ENCODE results near the gene SRA1.
"Not testable (repeated sequence)": the region's sequence is repeated elsewhere in the genome, so short reads cannot be mapped to it uniquely, and the experiment has no call there.

SRA1 gene

GRCh38 chr5:140557136-140557805 lies at the start of gene SRA1:
SRA1 (minus strand) TSS chr5:140557473; CDS start chr5:140557452, 21 bp downstream.
- Mint-ChIP-seq H3K4me3 (peak within 1 kb of the TSS; percentile 93), H3K27ac (peak within 1 kb of the TSS; percentile 83), H3K36me3 (ENCODE audit: low read depth) (peaks cover 32% of the 10 kb centered on the region), H3K4me1 (peaks cover 49% of the 10 kb centered on the region), H3K27me3 (no peaks in the 10 kb centered on the region), H3K9me3 (no peaks in the 10 kb centered on the region)
- DNase-seq (peak; percentile 93), ATAC-seq (peak; percentile 88)

GRCh38 chr5:140607031-140607430 lies 49.8 kb upstream of the SRA1 start:
- Mint-ChIP-seq H3K27me3 (peaks cover 3% of the 10 kb centered on the region), H3K4me3 (no peak overlapping the region), H3K27ac (no peak overlapping the region), H3K36me3 (ENCODE audit: low read depth) (no peaks in the 10 kb centered on the region), H3K9me3 (no peaks in the 10 kb centered on the region), H3K4me1 (peaks cover 6% of the 10 kb centered on the region)
- DNase-seq (no peak), ATAC-seq (peak; percentile 10)

GRCh38 chr5:140605879-140606278 lies 48.6 kb upstream of the SRA1 start:
- Mint-ChIP-seq H3K27me3 (no peaks in the 10 kb centered on the region), H3K4me3 (no peak overlapping the region), H3K9me3 (no peaks in the 10 kb centered on the region), H3K27ac (no peak overlapping the region), H3K4me1 (no peaks in the 10 kb centered on the region), H3K36me3 (ENCODE audit: low read depth) (no peaks in the 10 kb centered on the region)
- ATAC-seq (no peak), DNase-seq (no peak)

- no peak overlapping the region for H3K4me3 Mint-ChIP-seq
- H3K27ac Mint-ChIP-seq = no peak overlapping the region
- no peaks in the 10 kb centered on the region for H3K36me3 Mint-ChIP-seq (ENCODE audit: low read depth)
- no peak for DNase-seq
- ATAC-seq = no peak
- H3K9me3 Mint-ChIP-seq = no peaks in the 10 kb centered on the region
- H3K4me1 Mint-ChIP-seq = no peaks in the 10 kb centered on the region
- H3K27me3 Mint-ChIP-seq = no peaks in the 10 kb centered on the region
Measured at GRCh38 chr5:140603734-140604133, 46.5 kb upstream of the SRA1 start.

GRCh38 chr5:140603446-140603698 lies 46.1 kb upstream of the SRA1 start:
- H3K27me3 Mint-ChIP-seq; H3K9me3 Mint-ChIP-seq; H3K4me1 Mint-ChIP-seq; H3K27ac Mint-ChIP-seq; H3K36me3 Mint-ChIP-seq (ENCODE audit: low read depth); H3K4me3 Mint-ChIP-seq; DNase-seq; ATAC-seq: not testable (repeated sequence)

GRCh38 chr5:140602147-140602546 lies 44.9 kb upstream of the SRA1 start:
- no peaks in the 10 kb centered on the region for H3K9me3 Mint-ChIP-seq
- no peaks in the 10 kb centered on the region for H3K27me3 Mint-ChIP-seq
- H3K36me3 Mint-ChIP-seq (ENCODE audit: low read depth) = no peaks in the 10 kb centered on the region
- no peaks in the 10 kb centered on the region for H3K4me1 Mint-ChIP-seq
- no peak overlapping the region for H3K4me3 Mint-ChIP-seq
- H3K27ac Mint-ChIP-seq = no peak overlapping the region
- DNase-seq (no peak), ATAC-seq (no peak)

GRCh38 chr5:140600096-140600495 lies 42.8 kb upstream of the SRA1 start:
- DNase-seq (no peak), ATAC-seq (no peak)
- H3K4me3 Mint-ChIP-seq = no peak overlapping the region
- no peak overlapping the region for H3K27ac Mint-ChIP-seq
- no peaks in the 10 kb centered on the region for H3K27me3 Mint-ChIP-seq
- H3K4me1 Mint-ChIP-seq = peaks cover 6% of the 10 kb centered on the region
- H3K9me3 Mint-ChIP-seq = no peaks in the 10 kb centered on the region
- no peaks in the 10 kb centered on the region for H3K36me3 Mint-ChIP-seq (ENCODE audit: low read depth)

GRCh38 chr5:140598836-140599235 lies 41.6 kb upstream of the SRA1 start:
- H3K36me3 Mint-ChIP-seq (ENCODE audit: low read depth) = no peaks in the 10 kb centered on the region
- H3K4me3 Mint-ChIP-seq = no peak overlapping the region
- DNase-seq (no peak), ATAC-seq (no peak)
- H3K9me3 Mint-ChIP-seq = no peaks in the 10 kb centered on the region
- no peak overlapping the region for H3K27ac Mint-ChIP-seq
- peaks cover 6% of the 10 kb centered on the region for H3K4me1 Mint-ChIP-seq
- no peaks in the 10 kb centered on the region for H3K27me3 Mint-ChIP-seq

GRCh38 chr5:140596321-140596741 lies 39.1 kb upstream of the SRA1 start:
- H3K36me3 Mint-ChIP-seq (ENCODE audit: low read depth) = no peaks in the 10 kb centered on the region
- ATAC-seq (no peak), DNase-seq (no peak)
- no peak overlapping the region for H3K4me3 Mint-ChIP-seq
- H3K9me3 Mint-ChIP-seq = no peaks in the 10 kb centered on the region
- peaks cover 6% of the 10 kb centered on the region for H3K4me1 Mint-ChIP-seq
- no peak overlapping the region for H3K27ac Mint-ChIP-seq
- no peaks in the 10 kb centered on the region for H3K27me3 Mint-ChIP-seq

- ATAC-seq = peak; percentile 40
- H3K27me3 Mint-ChIP-seq = no peaks in the 10 kb centered on the region
- peaks cover 6% of the 10 kb centered on the region for H3K4me1 Mint-ChIP-seq
- no peaks in the 10 kb centered on the region for H3K36me3 Mint-ChIP-seq (ENCODE audit: low read depth)
- DNase-seq = no peak
- H3K27ac Mint-ChIP-seq = no peak overlapping the region
- H3K4me3 Mint-ChIP-seq = no peak overlapping the region
- H3K9me3 Mint-ChIP-seq = no peaks in the 10 kb centered on the region
Measured at GRCh38 chr5:140595538-140596300, 38.4 kb upstream of the SRA1 start.

- Mint-ChIP-seq H3K36me3 (ENCODE audit: low read depth) (no peaks in the 10 kb centered on the region), H3K9me3 (no peaks in the 10 kb centered on the region), H3K27me3 (no peaks in the 10 kb centered on the region), H3K27ac (no peak overlapping the region), H3K4me1 (peaks cover 6% of the 10 kb centered on the region), H3K4me3 (no peak overlapping the region)
- ATAC-seq (no peak), DNase-seq (no peak)
Measured at GRCh38 chr5:140594169-140594568, 36.9 kb upstream of the SRA1 start.

- H3K27me3 Mint-ChIP-seq; DNase-seq; ATAC-seq; H3K36me3 Mint-ChIP-seq (ENCODE audit: low read depth); H3K9me3 Mint-ChIP-seq; H3K4me3 Mint-ChIP-seq; H3K27ac Mint-ChIP-seq; H3K4me1 Mint-ChIP-seq: not testable (repeated sequence)
Measured at GRCh38 chr5:140593070-140593469, 35.8 kb upstream of the SRA1 start.

- no peaks in the 10 kb centered on the region for H3K36me3 Mint-ChIP-seq (ENCODE audit: low read depth)
- H3K27me3 Mint-ChIP-seq = no peaks in the 10 kb centered on the region
- ATAC-seq = no peak
- no peak overlapping the region for H3K4me3 Mint-ChIP-seq
- H3K27ac Mint-ChIP-seq = no peak overlapping the region
- no peaks in the 10 kb centered on the region for H3K9me3 Mint-ChIP-seq
- H3K4me1 Mint-ChIP-seq = peaks cover 6% of the 10 kb centered on the region
- no peak for DNase-seq
Measured at GRCh38 chr5:140591747-140592372, 34.6 kb upstream of the SRA1 start.

GRCh38 chr5:140590861-140591260 lies 33.6 kb upstream of the SRA1 start:
- no peak for ATAC-seq
- Mint-ChIP-seq H3K27ac (no peak overlapping the region), H3K9me3 (no peaks in the 10 kb centered on the region), H3K36me3 (ENCODE audit: low read depth) (no peaks in the 10 kb centered on the region), H3K27me3 (no peaks in the 10 kb centered on the region), H3K4me3 (no peak overlapping the region), H3K4me1 (peaks cover 6% of the 10 kb centered on the region)
- DNase-seq = no peak

GRCh38 chr5:140588311-140589070 lies 31.2 kb upstream of the SRA1 start:
- Mint-ChIP-seq H3K36me3 (ENCODE audit: low read depth) (no peaks in the 10 kb centered on the region), H3K27me3 (no peaks in the 10 kb centered on the region), H3K9me3 (no peaks in the 10 kb centered on the region), H3K4me3 (no peak overlapping the region), H3K4me1 (no peaks in the 10 kb centered on the region), H3K27ac (no peak overlapping the region)
- ATAC-seq (no peak), DNase-seq (no peak)
